ENCODE results near the gene VPS41. TPM values are rescaled to one million over a fixed set of nuclear protein-coding genes. Genes with fewer than 3 reads are reported as not detected.
A peak's percentile ranks its signal among the peaks of the same experiment; 100 is the strongest.

Gene VPS41
- total RNA-seq, 2 experiments from 2014 or later, result 56.3 to 59.4 TPM

- H3K27ac Mint-ChIP-seq, result no peak overlapping the region
- CTCF ChIA-PET, result no interaction called here
Observed at GRCh38 chr7:38798552-38799267, 110.3 kb downstream of the VPS41 start.

GRCh38 chr7:38796626-38797501 is 112.1 kb downstream of the VPS41 start:
- ATAC-seq (no peak), DNase-seq (peak; percentile 51)
- H3K4me3 Mint-ChIP-seq, result no peak overlapping the region
- H3K9me3 Mint-ChIP-seq (ENCODE audit: low read depth), result no peaks in the 10 kb centered on the region
- no peaks in the 10 kb centered on the region for H3K4me1 Mint-ChIP-seq
- H3K36me3 Mint-ChIP-seq, result no peaks in the 10 kb centered on the region
- no peaks in the 10 kb centered on the region for H3K27me3 Mint-ChIP-seq
- CTCF ChIA-PET, result interaction anchor here (1.2 to 2.0 kb wide), 5 partner anchors 26 to 723 kb away, joined by 3 to 4 read pairs (median 3); no protein-coding TSS in a partner anchor
- no peak overlapping the region for H3K27ac Mint-ChIP-seq

More at GRCh38 chr7:38798552-38799267, 110.3 kb downstream of the VPS41 start:
- Mint-ChIP-seq H3K27me3 (no peaks in the 10 kb centered on the region), H3K4me1 (no peaks in the 10 kb centered on the region), H3K36me3 (no peaks in the 10 kb centered on the region), H3K4me3 (no peak overlapping the region), H3K9me3 (ENCODE audit: low read depth) (no peaks in the 10 kb centered on the region)
- ATAC-seq (no peak), DNase-seq (no peak)

GRCh38 chr7:38795593-38795992 is 113.4 kb downstream of the VPS41 start:
- Mint-ChIP-seq H3K4me3 (no peak overlapping the region), H3K36me3 (no peaks in the 10 kb centered on the region)

GRCh38 chr7:38781991-38782390 is 127.0 kb downstream of the VPS41 start:
- no peak overlapping the region for H3K4me3 Mint-ChIP-seq
- H3K9me3 Mint-ChIP-seq (ENCODE audit: low read depth), result no peaks in the 10 kb centered on the region
- no peak overlapping the region for H3K27ac Mint-ChIP-seq
- CTCF ChIA-PET, result no interaction called here
- no peaks in the 10 kb centered on the region for H3K36me3 Mint-ChIP-seq
- ATAC-seq, result no peak
- DNase-seq, result no peak
- H3K4me1 Mint-ChIP-seq, result no peaks in the 10 kb centered on the region
- no peaks in the 10 kb centered on the region for H3K27me3 Mint-ChIP-seq

More at GRCh38 chr7:38795593-38795992, 113.4 kb downstream of the VPS41 start:
- CTCF ChIA-PET, result interaction anchor here (1.2 to 2.0 kb wide), 4 partner anchors 10 to 725 kb away, joined by 3 to 4 read pairs (median 4); no protein-coding TSS in a partner anchor
- H3K27ac Mint-ChIP-seq, result no peak overlapping the region
- H3K4me1 Mint-ChIP-seq, result no peaks in the 10 kb centered on the region
- DNase-seq (no peak), ATAC-seq (no peak)
- no peaks in the 10 kb centered on the region for H3K27me3 Mint-ChIP-seq
- H3K9me3 Mint-ChIP-seq (ENCODE audit: low read depth), result no peaks in the 10 kb centered on the region

- no peak for ATAC-seq
- H3K4me1 Mint-ChIP-seq, result no peaks in the 10 kb centered on the region
- H3K4me3 Mint-ChIP-seq, result no peak overlapping the region
- H3K27me3 Mint-ChIP-seq, result no peaks in the 10 kb centered on the region
- H3K36me3 Mint-ChIP-seq, result peaks cover 7% of the 10 kb centered on the region
- no peak overlapping the region for H3K27ac Mint-ChIP-seq
- H3K9me3 Mint-ChIP-seq (ENCODE audit: low read depth), result no peaks in the 10 kb centered on the region
- CTCF ChIA-PET, result no interaction called here
- DNase-seq, result no peak
Observed at GRCh38 chr7:38777609-38778008, 131.4 kb downstream of the VPS41 start.

- Mint-ChIP-seq H3K36me3 (peaks cover 12% of the 10 kb centered on the region), H3K4me1 (no peaks in the 10 kb centered on the region), H3K27ac (no peak overlapping the region), H3K27me3 (no peaks in the 10 kb centered on the region), H3K4me3 (no peak overlapping the region), H3K9me3 (ENCODE audit: low read depth) (no peaks in the 10 kb centered on the region)
- DNase-seq (no peak), ATAC-seq (no peak)
- CTCF ChIA-PET, result interaction anchor here (0.7 kb wide), 1 partner anchor 117 kb away, joined by 3 read pairs; no protein-coding TSS in a partner anchor
Observed at GRCh38 chr7:38775506-38776175, 133.3 kb downstream of the VPS41 start.

- no peak for DNase-seq
- Mint-ChIP-seq H3K27ac (no peak overlapping the region), H3K9me3 (ENCODE audit: low read depth) (no peaks in the 10 kb centered on the region), H3K27me3 (no peaks in the 10 kb centered on the region), H3K36me3 (peaks cover 24% of the 10 kb centered on the region), H3K4me3 (no peak overlapping the region), H3K4me1 (no peaks in the 10 kb centered on the region)
- CTCF ChIA-PET, result no interaction called here
- no peak for ATAC-seq
Observed at GRCh38 chr7:38773430-38773829, 135.6 kb downstream of the VPS41 start.

GRCh38 chr7:38760226-38760625 is 148.8 kb downstream of the VPS41 start:
- DNase-seq, result no peak
- Mint-ChIP-seq H3K4me1 (no peaks in the 10 kb centered on the region), H3K27me3 (no peaks in the 10 kb centered on the region), H3K4me3 (no peak overlapping the region), H3K36me3 (peaks cover 16% of the 10 kb centered on the region), H3K9me3 (ENCODE audit: low read depth) (no peaks in the 10 kb centered on the region), H3K27ac (no peak overlapping the region)
- CTCF ChIA-PET, result no interaction called here
- ATAC-seq, result no peak

GRCh38 chr7:38759028-38759427 is 150.0 kb downstream of the VPS41 start:
- Mint-ChIP-seq H3K4me1 (no peaks in the 10 kb centered on the region), H3K36me3 (peaks cover 18% of the 10 kb centered on the region), H3K27ac (no peak overlapping the region), H3K27me3 (no peaks in the 10 kb centered on the region), H3K4me3 (no peak overlapping the region), H3K9me3 (ENCODE audit: low read depth) (no peaks in the 10 kb centered on the region)
- CTCF ChIA-PET, result no interaction called here
- ATAC-seq (no peak), DNase-seq (no peak)

- Mint-ChIP-seq H3K4me1 (no peaks in the 10 kb centered on the region), H3K4me3 (no peak overlapping the region), H3K27me3 (no peaks in the 10 kb centered on the region), H3K36me3 (peaks cover 14% of the 10 kb centered on the region), H3K27ac (no peak overlapping the region), H3K9me3 (ENCODE audit: low read depth) (no peaks in the 10 kb centered on the region)
- DNase-seq (no peak), ATAC-seq (no peak)
- CTCF ChIA-PET, result no interaction called here
Observed at GRCh38 chr7:38757931-38758330, 151.1 kb downstream of the VPS41 start.

GRCh38 chr7:38756521-38756920 is 152.5 kb downstream of the VPS41 start:
- CTCF ChIA-PET, result no interaction called here
- Mint-ChIP-seq H3K27me3 (no peaks in the 10 kb centered on the region), H3K4me1 (no peaks in the 10 kb centered on the region), H3K27ac (no peak overlapping the region), H3K36me3 (peaks cover 22% of the 10 kb centered on the region), H3K4me3 (no peak overlapping the region), H3K9me3 (ENCODE audit: low read depth) (no peaks in the 10 kb centered on the region)
- no peak for DNase-seq
- ATAC-seq, result no peak

GRCh38 chr7:38753347-38753746 is 155.6 kb downstream of the VPS41 start:
- Mint-ChIP-seq H3K9me3 (ENCODE audit: low read depth) (no peaks in the 10 kb centered on the region), H3K36me3 (peaks cover 24% of the 10 kb centered on the region), H3K27me3 (no peaks in the 10 kb centered on the region), H3K4me3 (no peak overlapping the region), H3K27ac (no peak overlapping the region), H3K4me1 (no peaks in the 10 kb centered on the region)
- CTCF ChIA-PET, result no interaction called here
- ATAC-seq (no peak), DNase-seq (no peak)

- DNase-seq, result no peak
- H3K4me3 Mint-ChIP-seq, result no peak overlapping the region
- H3K9me3 Mint-ChIP-seq (ENCODE audit: low read depth), result no peaks in the 10 kb centered on the region
- no peak overlapping the region for H3K27ac Mint-ChIP-seq
- H3K27me3 Mint-ChIP-seq, result no peaks in the 10 kb centered on the region
- CTCF ChIA-PET, result no interaction called here
- ATAC-seq, result no peak
- H3K4me1 Mint-ChIP-seq, result no peaks in the 10 kb centered on the region
- H3K36me3 Mint-ChIP-seq, result peaks cover 21% of the 10 kb centered on the region
Observed at GRCh38 chr7:38751416-38751815, 157.6 kb downstream of the VPS41 start.

Data from activated CD8-positive, alpha-beta memory T cell treated with anti-CD3 and anti-CD28 coated beads, Interleukin-2, amount 10 ng/mL, durations not matched to agents 7 days and 5 days (primary cell).